Measurements from ENCODE around the gene ZNF593OS.

ZNF593OS gene

GRCh38 chr1:26126321-26127084, 45.1 kb downstream of the ZNF593OS start:
- ATAC-seq: no peak
- no peak for TF ChIP-seq ZFP30 (CRISPR knock-in tag; IDR thresholded peaks at IDR 0.05)
- TF ChIP-seq ESRRG (CRISPR knock-in tag; IDR thresholded peaks at IDR 0.05): no peak
- no peak for TF ChIP-seq TSHZ2 (CRISPR knock-in tag; IDR thresholded peaks at IDR 0.05)
- no peak for TF ChIP-seq ARNTL (CRISPR knock-in tag; IDR thresholded peaks at IDR 0.05; ENCODE audit: borderline replicate concordance, low read depth)
- no peak for TF ChIP-seq TOX (CRISPR knock-in tag; IDR thresholded peaks at IDR 0.05; ENCODE audit: borderline replicate concordance)
- TF ChIP-seq SNAI2 (CRISPR knock-in tag; IDR thresholded peaks at IDR 0.05): no peak
- TF ChIP-seq TCF4 (CRISPR knock-in tag; IDR thresholded peaks at IDR 0.05; ENCODE audit: borderline replicate concordance): no peak
- TF ChIP-seq PPARA (CRISPR knock-in tag; IDR thresholded peaks at IDR 0.05; ENCODE audit: borderline replicate concordance): no peak
- no peak for TF ChIP-seq ZFP3 (CRISPR knock-in tag; IDR thresholded peaks at IDR 0.05)
- TF ChIP-seq, protein P1, sequence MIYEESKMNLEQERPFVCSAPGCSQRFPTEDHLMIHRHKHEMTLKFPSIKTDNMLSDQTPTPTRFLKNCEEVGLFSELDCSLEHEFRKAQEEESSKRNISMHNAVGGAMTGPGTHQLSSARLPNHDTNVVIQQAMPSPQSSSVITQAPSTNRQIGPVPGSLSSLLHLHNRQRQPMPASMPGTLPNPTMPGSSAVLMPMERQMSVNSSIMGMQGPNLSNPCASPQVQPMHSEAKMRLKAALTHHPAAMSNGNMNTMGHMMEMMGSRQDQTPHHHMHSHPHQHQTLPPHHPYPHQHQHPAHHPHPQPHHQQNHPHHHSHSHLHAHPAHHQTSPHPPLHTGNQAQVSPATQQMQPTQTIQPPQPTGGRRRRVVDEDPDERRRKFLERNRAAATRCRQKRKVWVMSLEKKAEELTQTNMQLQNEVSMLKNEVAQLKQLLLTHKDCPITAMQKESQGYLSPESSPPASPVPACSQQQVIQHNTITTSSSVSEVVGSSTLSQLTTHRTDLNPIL (CRISPR knock-in tag; IDR thresholded peaks at IDR 0.05; ENCODE audit: low read depth): no peak
- no peak for TF ChIP-seq CSDC2 (CRISPR knock-in tag; IDR thresholded peaks at IDR 0.05)
- TF ChIP-seq ZC3H10 (CRISPR knock-in tag; IDR thresholded peaks at IDR 0.05): no peak

DNA sequence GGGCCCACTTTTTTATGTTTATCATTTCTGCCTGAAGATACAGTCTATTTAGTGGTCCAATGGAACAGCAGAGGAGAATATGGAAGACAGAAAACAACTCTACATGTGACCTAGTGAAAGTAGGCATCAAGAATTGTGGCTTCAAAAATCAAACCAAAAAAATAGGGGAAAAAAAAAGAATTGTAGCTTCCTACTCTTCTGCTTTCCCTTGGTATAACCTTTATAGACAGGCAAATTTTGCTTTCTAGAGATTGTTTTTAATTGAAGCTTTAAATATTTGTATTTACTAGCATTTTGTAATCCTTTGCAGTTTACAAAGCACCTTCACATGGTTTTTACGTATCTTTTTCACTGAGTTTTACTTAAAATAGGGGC, 45.7 kb downstream of the ZNF593OS start:
- no peak for ATAC-seq
- no peak for TF ChIP-seq RARB (CRISPR knock-in tag; IDR thresholded peaks at IDR 0.05)
- no peak for TF ChIP-seq ZNF70 (CRISPR knock-in tag; IDR thresholded peaks at IDR 0.05)
- no peak for TF ChIP-seq BACH2 (CRISPR knock-in tag; IDR thresholded peaks at IDR 0.05; ENCODE audit: borderline replicate concordance)
- no peak for TF ChIP-seq TOX (CRISPR knock-in tag; IDR thresholded peaks at IDR 0.05; ENCODE audit: borderline replicate concordance)
- TF ChIP-seq OSR1 (CRISPR knock-in tag; IDR thresholded peaks at IDR 0.05): no peak
- TF ChIP-seq, protein P1 (CRISPR knock-in tag; IDR thresholded peaks at IDR 0.05; ENCODE audit: low read depth): no peak
- TF ChIP-seq ZFP3 (CRISPR knock-in tag; IDR thresholded peaks at IDR 0.05): no peak
- TF ChIP-seq, protein P2, sequence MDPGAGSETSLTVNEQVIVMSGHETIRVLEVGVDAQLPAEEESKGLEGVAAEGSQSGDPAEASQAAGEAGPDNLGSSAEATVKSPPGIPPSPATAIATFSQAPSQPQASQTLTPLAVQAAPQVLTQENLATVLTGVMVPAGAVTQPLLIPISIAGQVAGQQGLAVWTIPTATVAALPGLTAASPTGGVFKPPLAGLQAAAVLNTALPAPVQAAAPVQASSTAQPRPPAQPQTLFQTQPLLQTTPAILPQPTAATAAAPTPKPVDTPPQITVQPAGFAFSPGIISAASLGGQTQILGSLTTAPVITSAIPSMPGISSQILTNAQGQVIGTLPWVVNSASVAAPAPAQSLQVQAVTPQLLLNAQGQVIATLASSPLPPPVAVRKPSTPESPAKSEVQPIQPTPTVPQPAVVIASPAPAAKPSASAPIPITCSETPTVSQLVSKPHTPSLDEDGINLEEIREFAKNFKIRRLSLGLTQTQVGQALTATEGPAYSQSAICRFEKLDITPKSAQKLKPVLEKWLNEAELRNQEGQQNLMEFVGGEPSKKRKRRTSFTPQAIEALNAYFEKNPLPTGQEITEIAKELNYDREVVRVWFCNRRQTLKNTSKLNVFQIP (CRISPR knock-in tag; IDR thresholded peaks at IDR 0.05; ENCODE audit: borderline replicate concordance, low read depth): no peak
- TF ChIP-seq ZNF8 (CRISPR knock-in tag; IDR thresholded peaks at IDR 0.05): no peak
- no peak for TF ChIP-seq ZC3H10 (CRISPR knock-in tag; IDR thresholded peaks at IDR 0.05)
- TF ChIP-seq SNAI2 (CRISPR knock-in tag; IDR thresholded peaks at IDR 0.05): no peak
- TF ChIP-seq, protein P3, sequence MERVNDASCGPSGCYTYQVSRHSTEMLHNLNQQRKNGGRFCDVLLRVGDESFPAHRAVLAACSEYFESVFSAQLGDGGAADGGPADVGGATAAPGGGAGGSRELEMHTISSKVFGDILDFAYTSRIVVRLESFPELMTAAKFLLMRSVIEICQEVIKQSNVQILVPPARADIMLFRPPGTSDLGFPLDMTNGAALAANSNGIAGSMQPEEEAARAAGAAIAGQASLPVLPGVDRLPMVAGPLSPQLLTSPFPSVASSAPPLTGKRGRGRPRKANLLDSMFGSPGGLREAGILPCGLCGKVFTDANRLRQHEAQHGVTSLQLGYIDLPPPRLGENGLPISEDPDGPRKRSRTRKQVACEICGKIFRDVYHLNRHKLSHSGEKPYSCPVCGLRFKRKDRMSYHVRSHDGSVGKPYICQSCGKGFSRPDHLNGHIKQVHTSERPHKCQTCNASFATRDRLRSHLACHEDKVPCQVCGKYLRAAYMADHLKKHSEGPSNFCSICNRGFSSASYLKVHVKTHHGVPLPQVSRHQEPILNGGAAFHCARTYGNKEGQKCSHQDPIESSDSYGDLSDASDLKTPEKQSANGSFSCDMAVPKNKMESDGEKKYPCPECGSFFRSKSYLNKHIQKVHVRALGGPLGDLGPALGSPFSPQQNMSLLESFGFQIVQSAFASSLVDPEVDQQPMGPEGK (CRISPR knock-in tag; IDR thresholded peaks at IDR 0.05; ENCODE audit: borderline replicate concordance): no peak
- TF ChIP-seq ZNF565 (CRISPR knock-in tag; conservative IDR thresholded peaks at IDR 0.05; ENCODE audit: low read depth): no peak
- no peak for TF ChIP-seq ISL1 (CRISPR knock-in tag; IDR thresholded peaks at IDR 0.05)
- TF ChIP-seq TCF4 (CRISPR knock-in tag; IDR thresholded peaks at IDR 0.05; ENCODE audit: borderline replicate concordance): no peak

GRCh38 chr1:26125382-26125781, 46.2 kb downstream of the ZNF593OS start:
- TF ChIP-seq, protein P3 (CRISPR knock-in tag; IDR thresholded peaks at IDR 0.05; ENCODE audit: borderline replicate concordance): no peak
- TF ChIP-seq ARNTL (CRISPR knock-in tag; IDR thresholded peaks at IDR 0.05; ENCODE audit: borderline replicate concordance, low read depth) (no peak), ISL1 (CRISPR knock-in tag; IDR thresholded peaks at IDR 0.05) (no peak), TSHZ2 (CRISPR knock-in tag; IDR thresholded peaks at IDR 0.05) (no peak), PPARA (CRISPR knock-in tag; IDR thresholded peaks at IDR 0.05; ENCODE audit: borderline replicate concordance) (no peak), RARB (CRISPR knock-in tag; IDR thresholded peaks at IDR 0.05) (no peak)

More at GRCh38 chr1:26125382-26125781, 46.2 kb downstream of the ZNF593OS start:
- ATAC-seq: no peak
